ENCODE results near the gene MGLL.

DNA sequence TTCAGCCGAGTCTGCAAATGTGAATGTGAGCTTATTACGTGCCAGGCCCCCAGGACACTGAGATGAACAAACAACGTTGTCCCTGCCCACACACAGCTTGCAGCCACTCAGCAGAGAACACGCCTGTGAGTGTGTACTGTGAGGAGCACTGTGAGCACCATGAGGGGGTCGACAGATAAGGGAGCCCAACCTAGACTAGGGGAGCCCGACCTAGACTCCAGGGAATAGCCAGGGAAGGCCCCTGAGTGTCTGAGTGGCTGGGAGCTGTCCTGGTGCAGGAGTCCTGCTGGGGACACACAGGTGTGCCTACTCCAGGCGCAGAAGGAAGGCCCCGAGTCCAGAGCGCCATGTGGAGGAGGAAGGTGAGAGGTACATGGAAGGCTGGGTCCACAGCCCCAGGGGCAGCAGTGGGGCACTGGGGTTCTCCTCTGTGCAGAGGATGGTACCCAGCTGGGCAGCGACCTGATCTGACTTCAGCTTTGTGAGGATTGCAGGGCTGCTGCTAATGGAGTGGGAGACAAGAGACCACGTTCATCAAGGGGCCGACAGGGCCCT lies 36.5 kb downstream of the MGLL start:
- TF ChIP-seq, protein P1, sequence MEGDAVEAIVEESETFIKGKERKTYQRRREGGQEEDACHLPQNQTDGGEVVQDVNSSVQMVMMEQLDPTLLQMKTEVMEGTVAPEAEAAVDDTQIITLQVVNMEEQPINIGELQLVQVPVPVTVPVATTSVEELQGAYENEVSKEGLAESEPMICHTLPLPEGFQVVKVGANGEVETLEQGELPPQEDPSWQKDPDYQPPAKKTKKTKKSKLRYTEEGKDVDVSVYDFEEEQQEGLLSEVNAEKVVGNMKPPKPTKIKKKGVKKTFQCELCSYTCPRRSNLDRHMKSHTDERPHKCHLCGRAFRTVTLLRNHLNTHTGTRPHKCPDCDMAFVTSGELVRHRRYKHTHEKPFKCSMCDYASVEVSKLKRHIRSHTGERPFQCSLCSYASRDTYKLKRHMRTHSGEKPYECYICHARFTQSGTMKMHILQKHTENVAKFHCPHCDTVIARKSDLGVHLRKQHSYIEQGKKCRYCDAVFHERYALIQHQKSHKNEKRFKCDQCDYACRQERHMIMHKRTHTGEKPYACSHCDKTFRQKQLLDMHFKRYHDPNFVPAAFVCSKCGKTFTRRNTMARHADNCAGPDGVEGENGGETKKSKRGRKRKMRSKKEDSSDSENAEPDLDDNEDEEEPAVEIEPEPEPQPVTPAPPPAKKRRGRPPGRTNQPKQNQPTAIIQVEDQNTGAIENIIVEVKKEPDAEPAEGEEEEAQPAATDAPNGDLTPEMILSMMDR (IDR thresholded peaks at IDR 0.05) = no peak
- TF ChIP-seq POLR2AphosphoS5 (IDR thresholded peaks at IDR 0.05; ENCODE audit: low read depth, low read length) (no peak), TCF7L2 (IDR thresholded peaks at IDR 0.05; ENCODE audit: low read depth, low read length) (no peak)
